Left renal cortex interstitium (tissue), 4 donors: ENCODE results near the gene MIPEP. TPM values are rescaled to one million over a fixed set of nuclear protein-coding genes. Genes with fewer than 3 reads are reported as not detected.

Source experiments
- DNase-seq, 4 donors: peaks; one replicate each; pipeline ENCODE4 v3.0.0-alpha.2; 2013; ENCODE audit warnings: low read depth in 4 of 4, low spot score in 2 of 4, missing footprints in 1 of 4
- polyA plus RNA-seq, 4 donors: library from polyadenylated mRNA; unstranded; fragments of 120-200 nt; gene quantifications; one replicate each; pipeline ENCODE4 v1.2.1, GENCODE V29; 2013; ENCODE audit not compliant: insufficient read length in 4 of 4

MIPEP gene
- polyA plus RNA-seq, 4 donors = 29.4 to 33.9 (median 31.9) TPM

DNA sequence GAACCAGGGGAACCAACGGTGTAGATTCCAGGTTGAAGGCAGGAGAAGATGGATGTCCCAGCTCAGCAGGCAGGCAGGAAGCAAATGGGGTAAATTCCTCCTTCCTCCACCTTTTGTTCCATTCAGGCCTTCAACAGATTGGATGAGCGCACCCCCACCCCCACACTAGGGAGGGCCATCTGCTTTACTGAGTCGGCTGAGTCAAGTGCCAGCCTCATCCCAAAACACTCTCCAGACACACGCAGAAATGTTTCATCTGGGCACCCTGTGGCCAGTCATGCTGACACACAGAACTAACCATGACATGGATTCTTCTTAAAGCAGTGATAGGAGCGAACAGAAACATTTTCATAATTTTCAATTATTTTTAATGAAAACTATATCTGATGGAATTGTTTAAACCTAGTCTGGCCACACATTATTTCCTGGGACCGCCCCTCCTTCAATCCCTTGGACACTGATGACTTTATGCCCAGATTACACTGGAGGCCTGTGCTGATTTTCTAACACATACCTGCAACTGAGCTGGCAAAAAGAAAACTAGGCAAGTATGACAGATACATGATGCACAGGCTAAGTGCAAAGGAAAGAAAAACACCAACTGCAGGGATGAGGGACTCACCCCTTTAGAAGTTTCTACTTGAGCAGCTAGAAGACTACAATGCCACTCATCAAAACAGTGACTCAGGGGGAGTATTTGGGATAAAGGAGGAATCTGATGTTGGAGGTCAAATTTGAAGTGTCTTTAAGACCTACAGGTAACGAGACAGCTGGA is 164.8 kb downstream of the MIPEP start:
- no peak for DNase-seq

DNA sequence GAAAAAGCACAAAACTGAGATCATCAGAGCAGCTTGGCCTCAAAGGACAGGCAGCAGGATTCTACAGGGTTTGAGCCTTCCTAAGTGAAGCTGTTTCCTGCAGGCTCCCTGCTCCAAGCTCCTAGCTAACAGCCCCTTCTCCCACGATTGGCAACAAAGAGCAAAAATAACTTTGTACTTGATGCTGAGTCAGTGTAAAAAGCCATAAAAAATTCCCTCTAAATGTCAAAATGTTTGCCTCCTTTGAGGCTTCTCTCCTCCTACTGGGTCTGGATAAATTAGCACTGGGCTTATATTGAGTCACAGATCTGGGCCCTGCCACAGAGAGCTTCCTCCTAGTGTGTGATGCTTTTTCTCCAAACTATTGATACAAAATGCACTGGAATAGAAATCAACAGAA is 165.7 kb downstream of the MIPEP start:
- DNase-seq = no peak

DNA sequence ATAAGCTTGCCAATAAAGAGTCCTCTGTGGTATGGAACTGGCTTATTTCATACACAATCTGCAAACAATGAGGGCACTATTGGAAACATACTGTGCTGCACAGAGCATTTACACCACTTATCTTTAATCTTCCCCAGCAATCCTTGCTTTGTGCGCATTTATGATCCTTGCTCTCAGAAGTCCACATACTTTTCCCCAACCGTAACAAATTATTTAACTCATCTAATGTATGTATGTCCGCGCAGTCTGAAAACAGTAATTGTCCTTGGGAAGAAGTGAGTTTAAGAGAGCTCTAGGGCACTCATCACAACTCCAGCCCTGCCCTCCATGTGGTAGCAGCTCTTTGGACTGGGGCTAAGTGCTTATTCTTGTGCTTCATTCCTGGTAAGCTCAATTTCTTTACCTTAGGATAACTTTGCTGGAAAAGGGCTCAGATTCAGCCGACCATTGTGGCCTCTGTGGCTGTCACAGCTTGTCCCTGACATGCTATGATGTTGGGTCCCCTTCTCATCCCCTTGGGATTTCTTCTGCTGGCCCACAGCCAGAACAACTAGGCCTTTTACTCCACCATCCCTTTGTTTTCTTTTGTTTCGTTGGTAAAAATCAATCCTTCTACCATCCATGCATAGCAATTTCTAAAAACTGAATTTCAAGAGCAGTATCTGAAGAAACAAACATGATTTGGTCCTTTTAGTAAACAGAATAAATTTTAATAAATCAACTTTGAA is 166.3 kb downstream of the MIPEP start:
- no peak for DNase-seq

DNA sequence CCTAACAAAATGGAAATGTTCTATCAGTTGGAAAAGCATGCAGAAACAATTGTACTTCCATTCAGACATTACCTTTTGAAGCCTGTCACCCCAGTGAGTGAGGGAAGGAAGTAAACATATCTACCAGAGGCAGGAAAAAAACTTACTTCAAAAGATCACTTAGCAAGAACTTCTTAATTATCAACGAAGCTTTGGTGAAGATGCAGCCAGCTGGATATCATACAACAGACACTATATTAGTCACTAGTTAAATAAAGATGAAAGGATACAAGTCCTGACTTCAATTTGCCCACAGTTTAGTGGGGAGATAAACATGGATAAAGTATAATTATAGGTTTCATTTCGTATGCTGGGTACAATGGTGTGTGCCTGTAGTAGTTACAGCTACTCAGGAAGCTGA is 170.2 kb downstream of the MIPEP start:
- DNase-seq = no peak

DNA sequence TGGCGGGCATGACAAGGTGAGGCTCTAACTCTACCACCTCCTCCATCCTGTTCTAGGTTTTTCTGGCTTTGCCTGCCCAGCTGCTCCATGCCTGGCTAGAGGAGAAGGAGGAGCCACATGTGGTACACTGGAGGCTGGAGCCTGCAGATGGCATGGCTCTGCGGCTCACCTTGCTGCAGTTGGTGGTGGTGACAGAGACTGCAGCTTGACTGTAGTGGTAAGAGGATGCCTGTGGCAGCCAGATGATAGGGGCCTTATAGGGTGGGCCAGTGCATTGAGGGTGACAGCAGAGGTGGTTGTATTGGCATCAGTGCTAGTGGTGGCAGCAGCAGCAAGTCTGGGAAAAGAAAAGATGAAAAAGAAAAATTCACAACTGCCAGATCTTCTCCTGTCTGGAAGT is 172.8 kb downstream of the MIPEP start:
- DNase-seq = no peak

DNA sequence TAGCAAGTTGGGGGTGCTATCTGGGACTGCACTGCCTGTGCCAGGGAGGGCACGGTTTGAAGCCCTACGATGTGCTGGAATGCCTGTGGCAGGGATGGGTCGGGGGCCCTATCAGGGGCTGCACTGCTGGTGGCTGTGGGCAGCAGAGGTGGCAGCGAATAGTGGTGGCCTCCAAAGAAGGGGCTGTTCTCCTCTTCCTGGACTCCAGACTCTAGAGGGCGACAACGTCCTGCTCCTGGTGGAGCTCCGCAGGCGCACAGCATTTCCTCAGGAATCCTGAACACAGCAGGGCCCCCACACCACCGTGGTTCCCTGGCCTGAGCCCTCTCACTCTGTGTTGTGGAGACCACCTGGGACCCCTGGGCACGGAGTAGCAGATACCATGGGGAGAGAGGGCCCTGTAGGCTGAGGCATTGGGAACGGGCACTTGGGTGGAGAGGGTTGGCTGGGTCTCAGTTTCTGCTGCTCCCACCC is 173.4 kb downstream of the MIPEP start:
- DNase-seq = no peak

DNA sequence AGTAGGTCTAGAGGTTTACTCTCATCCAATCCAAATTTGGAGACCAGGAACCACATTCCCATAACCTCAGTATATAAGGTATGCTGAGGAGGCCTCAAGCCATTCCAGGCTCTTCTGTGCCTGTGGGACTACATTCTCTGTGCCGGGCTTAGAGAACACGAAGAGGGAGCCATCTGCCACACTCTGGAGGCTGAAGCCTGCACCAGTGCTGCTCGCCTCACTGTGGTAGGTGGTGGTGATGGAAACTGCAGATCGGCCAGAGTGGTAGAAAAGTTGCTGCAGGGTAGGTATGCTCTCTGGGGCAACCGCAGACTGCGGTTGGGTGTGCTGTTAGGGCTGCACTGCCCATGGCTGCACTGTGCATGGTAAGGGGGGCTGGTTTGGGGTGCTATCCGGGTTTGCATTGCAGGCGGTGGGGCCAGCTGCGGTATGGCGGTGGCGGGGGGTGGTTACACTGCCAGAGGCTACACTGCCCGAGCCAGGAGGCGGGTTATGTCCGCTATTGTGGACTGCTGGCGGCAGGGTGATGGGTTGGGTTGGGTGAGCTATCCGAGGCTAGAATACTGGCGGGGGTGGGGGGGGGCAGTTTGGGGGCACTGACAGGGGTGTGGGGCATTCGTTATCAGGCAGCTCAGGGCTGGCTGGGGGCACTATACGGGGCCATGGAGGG is 174.0 kb downstream of the MIPEP start:
- DNase-seq = no peak

DNA sequence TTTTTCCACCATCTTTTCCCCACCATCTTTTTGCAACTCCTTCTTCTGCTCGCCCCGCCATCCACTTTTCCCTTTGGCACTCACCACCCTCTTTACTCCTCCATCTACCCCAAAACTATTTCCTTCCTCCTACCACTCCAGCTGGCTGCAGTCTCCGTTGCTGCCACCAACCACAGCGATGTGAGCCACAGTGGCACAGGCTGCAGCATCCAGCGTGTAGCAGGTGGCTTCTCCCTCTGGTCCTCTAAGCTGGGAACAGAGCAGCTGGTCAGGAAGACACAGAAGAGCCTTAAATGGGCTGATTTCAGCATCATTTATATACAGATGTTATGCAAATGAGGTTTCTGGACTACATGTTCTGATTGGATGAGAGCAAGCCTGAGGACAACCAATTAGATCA is 174.5 kb downstream of the MIPEP start:
- no peak for DNase-seq

DNA sequence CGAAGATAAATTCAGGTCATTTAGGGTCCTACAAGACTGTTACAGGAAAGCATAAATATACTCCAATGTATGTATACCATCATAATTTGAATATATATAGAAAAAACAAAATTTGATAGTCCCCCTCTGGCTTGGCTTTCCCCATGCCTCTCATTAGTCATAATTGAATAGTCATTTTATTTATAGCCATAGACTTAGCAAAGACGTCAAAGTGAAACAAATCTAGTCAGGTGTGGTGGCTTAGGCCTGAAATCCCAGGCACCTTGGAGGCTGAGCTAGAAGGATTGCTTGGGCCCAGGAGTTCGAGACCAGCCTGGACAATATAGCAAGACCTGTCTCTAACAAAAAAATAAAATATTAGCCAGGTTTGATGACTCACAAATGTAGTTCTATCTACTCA is 177.8 kb downstream of the MIPEP start:
- no peak for DNase-seq

DNA sequence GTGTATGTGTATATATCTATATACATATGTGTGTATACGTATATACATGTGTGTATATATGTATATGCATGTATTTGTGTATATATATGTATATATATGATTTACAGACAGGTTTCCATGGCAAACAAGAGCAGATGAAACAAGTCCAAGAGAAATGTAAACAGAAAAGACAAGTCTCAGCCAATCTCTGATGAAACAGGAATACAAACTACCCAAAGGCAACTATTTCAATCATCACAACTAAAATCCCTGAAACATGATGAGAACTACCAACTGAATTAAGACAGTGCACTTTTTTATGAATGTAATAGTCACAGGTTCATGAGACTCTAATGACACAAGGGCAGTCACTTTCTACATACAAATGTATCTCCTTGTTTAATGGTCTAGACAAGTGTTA is 178.8 kb downstream of the MIPEP start:
- no peak for DNase-seq

DNA sequence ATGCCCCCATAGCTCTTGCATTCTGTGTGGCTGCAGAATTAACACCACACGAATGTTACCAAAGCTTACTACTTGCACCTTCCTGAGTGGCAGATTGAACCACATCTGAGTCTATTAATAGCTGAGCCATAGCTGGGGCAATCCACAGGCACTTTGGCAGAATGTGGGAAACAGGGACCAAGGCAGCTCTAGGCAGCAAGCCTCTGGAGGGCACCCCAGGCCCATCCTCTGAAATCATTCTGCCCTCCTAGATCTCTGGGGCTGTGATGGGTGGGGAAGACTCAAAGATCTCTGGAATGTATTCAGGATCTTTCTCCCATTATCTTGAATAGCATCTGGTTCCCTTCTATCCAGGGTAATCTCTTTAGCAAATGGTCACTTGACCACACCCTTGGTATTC is 179.7 kb downstream of the MIPEP start:
- no peak for DNase-seq

DNA sequence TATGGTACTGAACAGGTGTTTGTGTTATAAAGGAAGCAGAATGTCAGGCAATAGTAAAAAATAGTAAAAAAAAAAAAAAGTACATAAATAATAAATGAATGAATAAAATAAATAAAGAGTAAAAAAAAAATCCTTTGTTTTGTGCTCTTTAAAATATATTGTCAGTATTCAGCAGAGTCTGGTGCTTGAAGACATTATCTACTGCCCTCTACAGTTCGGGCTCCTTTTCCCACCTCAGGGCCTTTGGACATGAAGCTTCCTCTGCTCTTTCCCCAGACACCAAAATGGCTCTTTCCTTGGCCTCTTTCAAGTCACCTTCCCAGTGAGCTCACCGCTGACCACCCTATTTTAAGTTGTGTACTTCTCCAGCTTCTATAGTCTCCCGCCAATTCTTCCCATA is 181.5 kb downstream of the MIPEP start:
- DNase-seq = no peak

DNA sequence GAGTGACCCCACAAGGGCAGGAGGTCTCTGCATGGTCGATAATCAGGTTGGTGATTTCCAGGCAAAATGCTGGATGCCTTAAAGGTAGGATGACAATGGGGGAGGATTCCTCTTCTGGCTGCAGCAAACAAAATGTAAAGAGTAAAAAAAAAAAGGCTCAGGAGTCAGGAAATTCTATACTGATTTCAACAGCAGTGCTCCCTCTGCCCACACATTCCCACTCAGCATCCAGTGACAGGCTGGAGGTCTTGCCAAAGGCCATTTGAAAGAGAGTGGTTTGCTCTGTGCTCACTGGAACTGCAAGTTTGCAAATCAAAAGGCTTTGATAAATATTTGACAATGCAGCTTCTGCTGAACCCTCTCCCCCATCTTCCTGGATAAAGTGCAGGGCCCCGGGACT is 183.6 kb downstream of the MIPEP start:
- DNase-seq = no peak

DNA sequence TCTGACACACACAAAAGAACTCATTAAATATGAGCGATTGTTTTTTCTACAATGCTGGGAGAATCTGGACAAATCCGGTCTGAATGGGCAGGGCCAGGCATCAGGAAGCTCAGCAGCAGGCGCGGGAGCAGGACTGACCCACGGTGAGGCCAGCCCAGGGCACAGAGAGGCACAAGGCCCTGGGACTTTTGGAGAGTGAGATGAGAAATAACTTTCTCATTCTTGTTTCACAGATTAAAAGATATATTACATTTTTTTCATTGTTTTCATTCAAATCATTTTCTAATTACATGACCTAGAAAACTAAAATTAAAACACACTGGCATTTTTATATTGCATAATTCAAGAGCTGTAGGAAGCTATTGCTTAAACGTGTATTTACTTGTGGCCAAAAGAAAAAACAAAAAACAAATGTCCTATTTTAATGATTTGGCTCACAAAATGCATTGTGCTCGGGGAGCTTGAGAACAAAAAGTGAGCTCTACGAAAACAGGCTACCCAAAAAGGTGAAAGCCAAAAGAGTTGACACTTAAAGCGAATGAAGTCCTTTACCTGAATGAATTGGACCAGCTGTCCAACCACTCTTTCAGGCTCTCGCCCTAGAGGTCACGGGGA is 185.8 kb downstream of the MIPEP start:
- DNase-seq = no peak

DNA sequence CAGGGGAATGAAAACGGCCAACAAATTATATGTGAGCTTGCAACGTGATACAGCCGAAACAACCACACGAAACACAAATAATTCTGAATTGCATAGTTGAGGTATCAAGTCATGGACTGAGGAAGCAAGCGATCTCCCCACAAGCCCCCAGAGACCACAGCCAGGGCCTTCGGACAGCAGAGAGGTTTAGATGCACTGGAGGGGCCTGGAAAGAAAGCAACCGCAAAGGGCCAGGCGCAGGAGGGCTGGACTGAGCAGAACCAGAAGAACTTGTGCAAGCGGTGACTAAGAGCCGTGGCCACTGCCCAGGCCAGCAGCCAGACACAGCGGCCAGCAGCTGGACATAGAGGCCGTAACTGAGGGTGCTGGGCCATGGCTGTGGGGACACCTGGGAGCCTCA is 187.6 kb downstream of the MIPEP start:
- DNase-seq = no peak

DNA sequence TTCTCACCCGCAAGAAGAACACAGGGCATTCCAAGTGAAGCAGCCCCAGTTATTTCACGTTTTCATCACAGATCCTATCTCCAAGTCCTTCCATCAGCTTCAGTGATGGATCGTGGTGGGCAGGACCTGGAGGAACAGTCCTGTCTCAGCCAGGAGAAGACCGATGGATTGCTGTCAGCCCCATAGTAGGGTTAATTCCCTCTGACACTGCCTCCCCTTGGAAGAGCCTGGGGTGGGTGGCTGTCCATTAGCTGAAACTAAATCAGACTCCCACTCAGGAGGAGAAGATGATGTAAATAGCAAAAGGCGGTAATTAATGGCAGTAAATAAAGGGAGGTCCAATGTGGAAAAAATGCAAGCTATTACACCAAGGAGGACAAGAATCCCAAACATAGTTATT is 188.0 kb downstream of the MIPEP start:
- DNase-seq = no peak

DNA sequence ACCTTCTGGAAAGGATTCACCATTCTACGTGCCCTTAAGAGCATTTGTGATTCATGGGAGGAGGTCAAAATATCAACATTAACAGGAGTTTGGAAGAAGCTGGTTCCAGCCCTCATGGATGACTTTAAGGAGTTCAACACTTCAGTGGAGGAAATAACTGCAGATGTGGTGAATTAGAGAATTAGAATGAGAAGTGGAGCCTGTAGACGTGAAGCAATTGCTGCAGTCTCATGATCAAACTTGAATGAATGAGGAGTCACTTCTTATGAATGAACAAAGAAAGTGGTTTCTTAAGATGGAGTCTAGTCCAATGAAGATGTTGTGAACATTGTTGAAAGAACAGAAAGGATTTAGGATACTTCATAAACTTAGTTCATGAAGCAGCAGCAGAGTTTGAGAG is 189.9 kb downstream of the MIPEP start:
- no peak for DNase-seq

DNA sequence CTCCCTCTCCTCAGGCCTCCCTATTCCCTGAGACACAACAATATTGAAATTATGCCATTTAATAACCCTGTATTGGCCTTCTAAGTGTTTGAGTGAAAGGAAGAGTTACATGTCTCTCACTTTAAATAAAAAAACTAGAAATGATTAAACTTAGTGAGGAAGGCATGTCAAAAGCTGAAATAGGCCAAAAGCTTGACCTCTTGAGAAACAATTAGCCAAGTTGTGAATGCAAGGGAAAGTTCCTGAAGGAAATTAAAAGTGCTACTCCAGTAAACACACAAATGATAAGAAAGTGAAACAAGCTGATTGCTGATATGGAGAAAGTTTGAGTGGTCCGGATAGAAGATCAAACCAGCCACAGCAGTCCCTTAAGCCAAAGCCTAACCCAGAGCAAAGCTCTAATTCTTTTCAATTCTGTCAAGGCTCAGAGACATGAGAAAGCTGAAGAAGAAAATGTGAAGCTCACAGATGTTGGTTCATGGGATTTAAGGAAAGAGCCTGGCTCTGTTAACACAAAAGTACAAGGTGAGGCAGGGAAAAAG is 191.4 kb downstream of the MIPEP start:
- no peak for DNase-seq

DNA sequence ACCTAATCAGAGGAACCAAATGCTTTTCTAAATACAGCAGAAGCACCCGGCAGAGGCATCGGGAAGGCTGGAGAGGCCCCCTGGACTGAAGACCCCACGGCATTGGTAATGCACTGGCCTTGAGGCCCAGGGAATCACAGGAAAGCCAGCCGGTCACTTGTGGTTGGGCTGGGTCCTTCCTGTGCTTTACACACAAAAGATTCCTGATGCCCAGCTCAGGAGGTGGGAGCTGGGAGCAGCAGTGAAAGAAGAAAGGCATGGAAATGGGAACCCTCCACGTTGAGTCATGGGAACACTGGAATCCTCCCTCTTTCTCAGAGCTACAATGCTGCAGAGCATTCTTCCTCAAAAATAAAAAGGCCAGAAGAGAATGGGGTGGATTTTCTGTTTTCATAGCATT is 192.6 kb downstream of the MIPEP start:
- no peak for DNase-seq

DNA sequence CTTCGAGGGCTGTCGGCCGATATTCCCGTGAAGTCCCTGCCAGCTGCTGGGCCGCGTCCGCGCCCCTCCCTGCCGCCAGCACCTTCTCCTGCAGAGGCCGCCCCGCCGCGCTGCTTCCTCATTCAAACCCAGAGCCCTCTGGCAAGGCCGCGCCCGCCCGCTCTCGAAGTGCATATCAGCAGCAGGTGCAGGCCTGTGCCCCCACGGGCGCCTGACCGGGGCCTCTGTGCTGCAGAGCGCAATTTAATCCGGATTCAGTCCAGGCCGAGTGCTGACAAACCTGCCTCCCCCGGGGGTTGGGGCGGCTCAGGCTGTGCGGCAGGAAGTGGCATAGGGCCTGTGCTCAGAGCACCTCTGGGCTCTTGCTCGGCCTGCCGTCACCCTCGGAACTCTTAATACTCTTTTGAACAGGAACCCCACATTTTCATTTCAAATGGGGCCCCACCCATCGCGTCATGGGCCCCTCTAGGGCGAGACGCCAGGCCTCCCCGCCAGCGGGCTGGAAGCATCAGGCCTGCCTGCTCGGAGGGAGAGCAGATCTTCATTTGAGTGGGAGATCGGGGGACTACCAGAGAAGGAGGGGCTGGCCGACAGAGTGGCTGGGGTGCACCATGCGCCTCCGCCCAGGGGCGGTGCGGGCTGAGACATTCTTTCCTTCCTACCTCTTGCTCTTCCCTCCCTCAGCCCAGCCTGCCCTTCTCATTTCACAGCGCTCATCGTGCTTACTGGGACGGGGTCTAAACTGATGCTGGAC is 193.3 kb downstream of the MIPEP start:
- no peak for DNase-seq
